ENCODE measurements around the gene ARFGAP1. TPM values are rescaled to one million over a fixed set of nuclear protein-coding genes. Genes with fewer than 3 reads are reported as not detected.

ARFGAP1 gene
- total RNA-seq, 2 donors from 2014 or later = 58.6 to 62.6 TPM

DNA sequence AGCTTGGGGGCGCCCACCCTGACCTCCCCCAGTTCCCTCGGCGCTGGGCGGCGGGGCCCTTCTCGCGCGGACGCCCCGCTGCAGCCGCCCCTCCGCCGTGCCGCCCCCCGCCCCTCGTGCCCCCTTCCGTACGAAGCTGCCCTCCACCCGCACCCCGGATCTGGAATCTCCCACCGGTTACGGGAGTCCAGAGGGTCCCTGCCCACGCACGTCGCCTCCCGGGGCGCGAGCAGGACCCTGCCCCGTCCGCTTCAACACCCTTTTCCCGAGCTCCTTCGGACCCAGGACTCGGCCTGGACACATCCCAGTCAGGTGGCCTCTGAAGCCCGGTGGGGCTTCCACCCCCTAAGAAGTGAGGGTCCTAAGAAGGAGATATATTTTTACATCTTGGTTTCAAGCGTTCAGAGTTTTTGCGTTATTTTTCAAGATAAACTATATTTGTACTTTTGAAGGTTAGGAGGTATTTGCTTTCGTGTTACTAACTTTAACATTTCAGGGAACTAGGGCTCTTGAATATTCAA is 506 bp downstream of the ARFGAP1 start:
- DNase-seq (ENCODE audit: low spot score) = no peak
- intact Hi-C loops (cut with DNase I) = no loop called here

DNA sequence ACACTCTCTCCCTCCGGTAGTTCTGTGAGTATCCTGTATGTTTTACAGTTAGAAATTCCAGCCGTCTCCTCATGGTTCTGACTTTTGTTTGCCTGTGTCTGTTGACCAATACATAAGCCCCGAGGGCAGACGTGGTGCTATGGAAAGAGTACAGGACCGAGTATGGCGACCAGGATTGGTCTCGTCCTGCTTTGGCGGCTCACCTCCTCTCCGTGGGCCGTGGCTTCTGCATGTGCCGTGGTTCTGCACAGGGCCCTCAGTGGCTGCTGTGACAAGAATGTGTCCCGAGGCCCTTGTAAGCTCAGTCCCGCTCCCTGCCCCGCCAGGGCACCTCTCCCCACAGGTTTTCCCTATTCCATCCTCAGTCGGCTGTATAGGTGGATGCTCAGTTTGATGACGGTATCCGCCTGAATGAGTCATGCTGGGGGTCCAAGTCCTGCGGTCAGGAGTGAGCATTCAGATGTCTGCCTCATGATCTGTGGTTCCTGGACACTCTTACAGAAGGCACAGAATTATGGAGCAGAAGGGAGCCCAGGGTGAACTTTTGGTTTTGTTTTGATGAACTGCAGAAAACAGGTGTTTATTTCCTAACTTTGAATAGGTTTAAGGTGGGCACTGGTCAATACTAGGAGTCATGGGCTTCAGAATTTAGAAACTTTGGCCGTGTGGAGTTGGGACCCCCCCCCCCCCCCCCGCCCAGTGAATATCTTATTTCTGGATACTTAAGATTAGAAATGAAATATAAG is 1.2 kb downstream of the ARFGAP1 start:
- intact Hi-C loops (cut with DNase I) = no loop called here
- DNase-seq (ENCODE audit: low spot score) = no peak

DNA sequence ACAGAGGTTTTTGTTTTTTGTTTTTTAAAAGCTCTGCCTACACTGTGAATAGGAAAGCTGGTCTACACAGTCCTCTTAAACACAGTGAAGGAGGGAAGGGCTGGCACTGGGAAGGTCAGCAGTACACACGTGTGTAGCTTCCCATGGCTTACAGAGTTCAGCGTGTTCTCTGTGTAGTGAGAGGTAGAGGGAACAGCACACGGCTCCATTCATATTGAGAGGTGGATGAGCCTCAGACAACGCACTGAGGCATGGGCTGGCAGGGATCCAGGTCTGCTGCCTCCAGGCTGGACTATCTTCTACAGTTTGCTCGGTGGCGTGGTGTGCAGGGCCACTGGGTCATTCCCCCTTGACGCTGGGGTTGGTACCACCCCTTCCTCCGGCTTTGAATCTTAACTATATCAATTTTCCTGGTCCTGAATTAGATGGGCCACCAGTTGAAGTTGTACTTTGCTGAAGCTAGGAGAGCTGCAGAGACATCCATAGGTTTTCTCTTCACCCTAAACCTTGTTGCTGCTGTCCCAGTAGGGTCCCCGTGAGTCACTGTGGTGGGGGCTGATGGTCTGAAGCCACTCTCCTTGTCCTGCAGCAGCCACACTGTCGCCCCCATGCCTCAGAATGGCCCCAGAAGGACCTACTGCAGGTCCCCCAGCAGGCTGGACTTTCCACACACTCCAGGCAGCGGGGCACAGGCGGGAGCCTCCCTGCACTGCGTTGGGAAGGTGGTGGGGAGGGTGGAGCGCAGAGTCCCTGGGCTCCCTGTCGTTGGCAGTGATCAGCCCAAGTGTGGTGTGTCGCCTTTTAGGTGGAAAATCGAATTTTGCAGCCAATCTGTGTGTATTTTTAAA is 2.0 kb downstream of the ARFGAP1 start:
- DNase-seq (ENCODE audit: low spot score) = no peak
- intact Hi-C loops (cut with DNase I) = no loop called here

DNA sequence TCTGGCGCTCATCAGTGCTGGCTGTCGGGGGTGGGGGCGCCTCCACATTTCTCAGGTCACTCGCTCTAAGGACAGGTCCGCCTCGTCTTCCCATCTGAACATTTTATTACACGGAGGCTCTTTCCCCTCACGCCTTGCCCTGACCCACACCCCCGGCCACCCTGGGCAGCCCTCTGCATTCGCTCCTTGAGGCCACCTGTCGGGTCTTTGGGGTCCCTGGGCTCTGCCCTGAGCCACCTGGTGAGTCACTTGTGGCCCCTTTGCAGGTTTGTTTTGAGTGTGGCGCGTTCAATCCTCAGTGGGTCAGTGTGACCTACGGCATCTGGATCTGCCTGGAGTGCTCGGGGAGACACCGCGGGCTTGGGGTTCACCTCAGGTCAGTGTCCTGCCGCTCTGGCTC is 3.2 kb downstream of the ARFGAP1 start:
- intact Hi-C loops (cut with DNase I) = no loop called here
- no peak for DNase-seq (ENCODE audit: low spot score)

DNA sequence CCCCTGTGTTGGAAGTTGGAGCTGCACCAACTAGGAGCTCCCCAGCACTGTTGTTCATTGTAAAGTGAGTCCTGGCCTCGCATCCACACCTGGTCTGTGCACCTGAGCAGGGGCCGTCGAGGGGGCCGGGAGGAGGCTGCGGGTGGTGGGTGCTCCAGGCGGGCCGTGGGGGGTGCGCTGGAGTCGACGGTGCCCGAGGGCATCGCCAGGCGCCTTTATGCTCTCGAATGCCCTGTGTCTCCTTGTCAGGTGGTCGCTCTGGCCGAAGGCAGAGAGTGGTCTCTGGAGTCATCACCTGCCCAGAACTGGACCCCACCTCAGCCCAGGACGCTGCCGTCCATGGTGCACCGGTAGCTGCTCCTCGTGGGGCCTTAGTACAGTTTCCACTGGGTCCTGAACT is 4.3 kb downstream of the ARFGAP1 start:
- intact Hi-C loops (cut with DNase I) = no loop called here
- DNase-seq (ENCODE audit: low spot score) = no peak

DNA sequence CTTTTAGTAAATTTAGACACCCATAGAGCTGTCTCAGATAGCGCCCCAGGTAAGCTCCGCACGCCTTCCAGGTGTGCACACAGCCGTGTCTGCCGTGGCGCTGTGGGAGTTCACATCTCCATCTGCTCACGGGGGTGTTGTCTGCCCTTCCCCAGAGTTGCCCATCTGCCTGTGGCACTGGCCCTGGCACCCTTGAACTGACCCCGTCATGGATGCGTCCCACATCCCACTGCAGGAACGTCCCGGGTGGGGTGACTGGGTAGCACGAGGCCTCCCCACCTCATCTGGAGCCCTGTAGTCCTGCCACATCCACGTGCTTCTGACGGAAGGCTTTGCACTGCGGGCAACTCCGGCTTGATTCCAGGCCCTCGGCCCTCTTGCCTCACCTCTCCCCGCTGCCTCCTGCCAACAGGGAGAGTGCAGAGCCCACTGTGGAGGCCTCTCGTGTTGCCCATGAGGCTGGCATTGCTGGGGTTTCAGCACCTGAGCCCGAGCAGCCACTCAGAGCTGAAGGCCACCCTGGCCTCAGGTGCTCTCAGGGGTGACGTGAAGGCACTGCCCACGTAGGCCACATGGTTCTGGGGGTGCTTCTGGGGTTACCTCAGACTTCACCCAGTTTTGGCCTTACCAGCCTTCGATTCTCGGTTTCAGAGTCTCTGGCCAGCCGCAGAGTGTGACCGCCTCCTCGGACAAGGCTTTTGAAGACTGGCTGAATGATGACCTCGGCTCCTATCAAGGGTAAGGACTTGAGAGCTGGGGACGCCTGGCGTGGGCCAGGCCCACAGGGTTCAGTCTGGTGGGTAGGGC is 5.1 kb downstream of the ARFGAP1 start:
- DNase-seq (ENCODE audit: low spot score) = no peak
- intact Hi-C loops (cut with DNase I) = no loop called here

DNA sequence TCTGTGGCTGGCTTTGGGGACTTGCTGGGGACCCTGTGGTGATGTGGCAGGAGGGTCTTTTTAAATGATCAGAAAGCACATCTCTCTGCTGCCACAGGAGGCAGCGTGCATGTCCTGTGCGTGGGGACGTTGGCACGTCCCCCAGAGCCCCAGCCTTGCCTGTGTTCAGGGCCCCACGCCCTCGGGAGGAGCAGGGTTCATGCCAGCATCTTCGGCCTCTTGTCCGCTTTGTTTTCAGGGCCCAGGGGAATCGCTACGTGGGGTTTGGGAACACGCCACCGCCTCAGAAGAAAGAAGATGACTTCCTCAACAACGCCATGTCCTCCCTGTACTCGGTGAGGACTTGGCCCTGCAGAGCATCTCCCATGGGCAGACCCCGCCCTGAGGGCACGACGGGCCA is 6.0 kb downstream of the ARFGAP1 start:
- intact Hi-C loops (cut with DNase I) = no loop called here
- no peak for DNase-seq (ENCODE audit: low spot score)

DNA sequence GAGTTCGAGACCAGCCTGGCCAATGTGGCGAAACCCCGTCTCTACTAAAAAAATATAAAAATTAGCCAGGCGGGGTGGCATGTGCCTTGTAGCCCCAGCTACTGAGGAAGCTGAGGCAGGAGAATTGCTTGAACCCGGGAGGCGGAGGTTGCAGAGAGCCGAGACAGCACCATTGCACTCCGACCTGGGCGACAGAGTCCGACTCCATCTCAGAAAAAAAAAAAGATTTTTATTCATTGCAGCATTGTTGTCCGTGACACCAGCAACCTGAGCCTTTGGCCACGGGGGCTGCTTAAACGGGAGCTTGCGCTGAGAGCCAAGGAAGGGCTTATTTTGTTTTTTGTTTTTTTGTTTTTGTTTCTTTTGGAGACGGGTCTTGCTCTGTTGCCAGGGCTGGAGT is 7.3 kb downstream of the ARFGAP1 start:
- intact Hi-C loops (cut with DNase I) = no loop called here
- DNase-seq (ENCODE audit: low spot score) = no peak

DNA sequence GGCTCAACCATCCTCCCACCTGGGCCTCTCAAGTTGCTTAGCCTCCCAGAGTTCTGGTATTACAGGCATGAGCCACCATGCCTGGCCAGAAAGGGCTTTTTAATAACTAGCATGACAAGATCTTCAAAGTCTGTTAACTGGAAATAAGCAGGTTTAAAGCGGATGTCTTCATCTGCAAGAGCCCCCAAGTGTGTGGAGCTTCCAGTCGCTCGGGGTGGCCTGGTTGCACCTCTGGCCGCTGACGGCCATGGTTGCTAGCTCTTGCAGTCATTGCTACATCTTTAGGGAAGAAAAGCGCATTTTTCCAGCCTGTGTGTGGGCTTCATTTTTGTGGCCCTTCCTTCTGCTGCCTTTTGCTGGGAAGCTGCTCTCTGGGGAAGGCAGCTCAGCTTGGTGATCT is 7.8 kb downstream of the ARFGAP1 start:
- no peak for DNase-seq (ENCODE audit: low spot score)
- intact Hi-C loops (cut with DNase I) = no loop called here

DNA sequence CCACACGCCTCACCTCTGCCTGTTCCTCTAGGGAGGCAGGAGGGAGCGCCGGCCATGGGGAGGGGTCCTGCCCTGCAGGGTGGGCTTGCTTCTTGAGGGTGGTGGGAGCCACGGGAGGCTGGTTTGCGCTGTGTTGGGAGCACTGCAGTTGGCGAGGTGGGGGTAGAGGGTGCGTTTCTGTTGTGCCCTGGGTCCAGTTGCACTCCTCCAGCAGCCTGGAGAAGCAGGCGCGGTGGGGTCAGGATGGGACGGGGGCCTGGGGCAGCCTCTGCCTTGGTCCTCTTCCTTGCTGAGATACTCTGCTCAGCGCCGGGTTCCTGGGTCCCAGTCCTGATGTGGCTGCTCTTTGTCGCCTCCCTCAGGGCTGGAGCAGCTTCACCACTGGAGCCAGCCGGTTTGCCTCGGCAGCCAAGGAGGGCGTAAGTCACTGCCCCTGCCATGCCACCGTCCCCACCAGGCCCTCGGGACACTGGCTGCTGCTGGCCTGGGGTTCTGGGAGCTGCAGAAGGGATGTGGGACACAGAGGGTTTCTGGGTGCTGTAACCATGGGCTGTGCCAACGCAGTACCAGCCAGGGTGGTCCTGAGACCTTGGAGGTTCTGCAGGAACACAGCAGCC is 8.4 kb downstream of the ARFGAP1 start:
- intact Hi-C loops (cut with DNase I) = no loop called here
- no peak for DNase-seq (ENCODE audit: low spot score)

DNA sequence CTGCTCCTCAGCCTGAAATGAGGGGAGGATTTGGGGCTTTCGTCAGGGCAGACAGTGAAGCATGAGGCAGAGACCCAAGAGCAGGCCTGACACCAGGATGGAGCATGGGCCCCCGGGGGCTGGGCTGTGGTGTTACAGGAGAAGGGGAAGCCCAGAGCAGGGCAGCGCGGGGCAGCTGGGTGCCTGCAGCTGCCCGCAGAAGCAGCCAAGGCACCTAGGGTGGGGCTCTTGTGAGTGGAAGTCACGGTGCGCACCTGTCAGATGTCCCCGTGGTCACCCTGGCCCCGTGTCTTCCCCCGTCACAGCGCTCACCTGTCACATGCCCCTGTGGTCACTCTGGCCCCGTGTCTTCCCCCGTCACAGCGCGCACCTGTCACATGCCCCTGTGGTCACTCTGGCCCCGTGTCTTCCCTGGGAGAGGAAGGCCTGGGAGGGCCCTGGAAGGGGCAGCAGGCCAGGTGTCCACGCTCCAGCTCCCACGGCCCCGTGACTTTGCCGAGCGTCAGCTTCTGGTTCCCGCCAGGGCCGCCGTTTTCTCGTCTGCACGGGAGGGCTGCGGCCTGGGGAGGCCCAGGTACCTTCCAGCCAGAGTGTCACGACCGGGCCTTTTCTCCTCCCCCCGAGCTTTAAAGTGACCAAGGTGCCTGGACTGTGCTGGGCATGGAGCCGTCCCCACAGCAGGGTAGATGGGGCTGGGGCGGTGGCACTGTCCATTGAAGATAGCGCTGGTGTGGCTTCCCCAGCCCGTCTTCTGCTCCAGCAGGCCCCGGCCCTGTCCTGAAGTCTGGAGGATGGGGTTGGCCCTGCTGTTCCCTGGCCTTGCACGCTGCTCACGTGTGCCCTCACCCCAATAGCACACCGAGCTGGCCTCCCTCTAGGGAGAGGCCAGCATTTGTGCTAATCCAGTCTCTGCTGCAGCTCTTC is 9.4 kb downstream of the ARFGAP1 start:
- intact Hi-C loops (cut with DNase I) = no loop called here

DNA sequence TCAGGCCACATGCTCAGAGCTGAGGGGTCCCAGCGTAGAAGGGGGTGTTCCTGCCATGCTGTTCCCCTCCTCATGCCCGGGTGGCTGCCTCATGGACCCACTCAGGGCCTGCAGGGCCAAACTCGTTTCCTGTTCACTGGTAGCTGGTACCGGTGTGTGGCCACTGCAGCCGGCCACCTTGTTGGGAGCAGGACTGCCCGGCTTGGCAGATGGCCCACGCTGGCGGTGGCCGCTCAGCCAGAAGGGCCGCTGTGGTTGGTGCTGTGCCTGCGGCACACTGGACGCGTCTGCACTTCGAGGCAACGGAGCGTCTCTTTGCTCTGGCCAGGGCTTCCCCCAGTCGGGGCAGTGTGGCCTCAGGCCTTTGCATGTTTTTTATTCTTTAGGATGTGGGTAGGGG is 10.3 kb downstream of the ARFGAP1 start:
- intact Hi-C loops (cut with DNase I) = no loop called here
- no peak for DNase-seq (ENCODE audit: low spot score)

More for the DNA sequence above, 9.4 kb downstream of the ARFGAP1 start:
- no peak for DNase-seq (ENCODE audit: low spot score)

DNA sequence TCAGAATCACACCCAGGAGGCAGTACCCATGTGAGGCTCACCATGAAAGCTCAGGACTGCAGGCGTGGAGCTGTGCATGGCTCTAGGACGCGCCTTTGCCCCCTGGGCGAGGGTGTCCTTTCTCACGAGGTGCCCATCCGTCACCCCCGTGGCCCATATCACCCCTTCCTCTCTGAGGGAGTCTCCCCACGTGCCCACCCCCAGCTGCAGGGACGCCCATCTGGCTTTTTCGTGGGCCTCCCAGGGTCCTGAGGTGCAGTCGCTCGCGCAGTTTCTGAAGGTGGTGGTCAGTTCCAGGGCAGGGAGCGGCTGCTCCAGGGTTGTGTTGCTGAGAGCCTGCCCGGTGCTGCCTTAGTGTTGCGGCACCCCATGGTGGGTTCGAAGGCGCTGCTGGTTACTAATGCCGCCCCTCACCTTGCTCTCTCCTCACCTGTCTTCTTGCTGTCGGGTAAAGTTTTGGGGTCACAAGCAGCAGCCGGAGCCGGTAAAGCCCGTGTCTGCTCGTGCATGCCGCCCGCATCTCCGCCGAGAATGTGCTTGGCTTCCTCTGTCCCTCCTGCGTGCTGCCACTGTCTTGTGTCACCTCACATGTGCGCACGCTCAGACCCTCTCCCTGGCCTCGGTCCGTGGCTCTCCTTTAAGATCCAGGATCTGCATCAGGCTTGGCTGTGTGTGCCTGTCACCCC is 10.9 kb downstream of the ARFGAP1 start:
- DNase-seq (ENCODE audit: low spot score) = no peak
- intact Hi-C loops (cut with DNase I) = no loop called here

DNA sequence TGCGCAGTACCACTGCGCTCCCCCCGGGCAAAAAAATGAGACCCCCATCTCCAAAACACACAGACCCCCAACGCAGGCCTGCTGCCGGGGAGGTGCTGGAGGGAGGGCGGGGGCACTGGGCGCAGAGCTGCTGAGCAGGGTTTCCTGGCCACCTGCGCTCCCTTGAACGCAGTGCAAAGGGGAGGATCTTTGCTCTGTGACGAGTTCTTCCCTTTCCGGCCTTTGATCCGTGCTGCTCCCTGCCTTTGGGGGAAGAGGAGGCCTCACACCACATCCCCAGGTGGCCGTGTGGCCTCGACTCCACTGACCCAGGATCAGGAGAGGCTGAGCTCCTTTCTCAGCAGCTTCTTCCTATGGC is 11.4 kb downstream of the ARFGAP1 start:
- no peak for DNase-seq (ENCODE audit: low spot score)
- intact Hi-C loops (cut with DNase I) = no loop called here

DNA sequence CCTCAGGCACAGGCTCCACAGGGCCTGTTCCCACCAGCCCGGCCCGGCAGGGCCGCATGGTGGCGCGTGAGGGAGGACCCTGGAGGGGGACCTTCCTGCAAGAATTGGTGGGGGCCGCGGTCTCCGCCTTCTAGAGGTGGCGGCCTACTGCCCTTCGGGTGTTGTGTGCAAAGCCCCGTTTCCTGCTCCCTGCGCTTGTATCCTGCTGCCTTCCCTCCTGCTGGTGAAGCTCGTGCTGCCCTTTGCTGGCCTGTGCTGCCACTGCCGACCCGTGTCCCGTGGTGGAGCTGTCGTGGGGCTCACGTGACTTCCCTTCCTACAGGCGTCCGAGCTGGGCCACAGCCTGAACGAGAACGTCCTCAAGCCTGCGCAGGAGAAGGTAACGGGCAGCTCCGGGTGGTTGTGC is 11.9 kb downstream of the ARFGAP1 start:
- intact Hi-C loops (cut with DNase I) = no loop called here
- DNase-seq (ENCODE audit: low spot score) = no peak

DNA sequence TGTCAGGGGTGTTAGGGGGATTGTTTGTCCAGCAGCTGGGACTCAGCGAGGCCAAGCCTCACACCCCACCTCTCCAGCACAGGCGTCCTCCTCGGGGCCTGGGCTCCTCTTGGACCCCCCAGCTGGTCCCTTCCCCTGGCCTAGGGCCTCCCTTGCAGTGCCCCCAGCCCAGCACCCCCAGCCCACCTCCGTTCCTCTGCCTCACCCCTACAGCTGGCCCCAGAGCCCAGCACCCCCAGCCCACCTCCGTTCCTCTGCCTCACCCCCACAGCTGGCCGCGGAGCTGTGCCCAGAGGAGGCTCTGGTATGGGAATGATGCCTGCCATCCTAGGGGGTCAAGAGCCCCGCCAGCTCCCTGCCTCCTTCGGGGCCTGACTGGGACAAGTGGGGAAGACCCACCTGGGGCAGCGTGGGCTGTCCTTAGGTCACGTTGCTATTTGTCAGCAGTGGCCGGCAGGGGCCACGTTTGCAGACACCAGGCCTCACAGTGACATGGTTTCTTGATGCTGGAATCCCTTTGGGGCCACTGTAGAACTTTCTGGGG is 12.4 kb downstream of the ARFGAP1 start:
- intact Hi-C loops (cut with DNase I) = no loop called here
- no peak for DNase-seq (ENCODE audit: low spot score)

Data from posterior vena cava (tissue), 2 donors.